Mesenchymal stem cell (in vitro differentiated cells and primary cell): Measurements from ENCODE around the gene STMP1.
"Not testable (repeated sequence)": the region's sequence is repeated elsewhere in the genome, so short reads cannot be mapped to it uniquely, and the experiment has no call there.

Experiments used
- DNase-seq: peaks from one replicate; pipeline ENCODE4 v3.0.0-alpha.2; 2013
- H2AFZ ChIP-seq: one replicate; pipeline ENCODE4 v1.6.1; 2013; ENCODE audit warnings: low read depth, mild to moderate bottlenecking, control low read depth, inconsistent platforms, low read length, moderate library complexity
- H2AK5ac ChIP-seq: 2 replicates; pipeline ENCODE4 v1.6.1; 2013; ENCODE audit warnings: low read length, moderate library complexity, mild to moderate bottlenecking, inconsistent platforms; ENCODE audit not compliant: severe bottlenecking
- H2BK120ac ChIP-seq: one replicate; pipeline ENCODE4 v1.6.1; 2013; ENCODE audit warnings: low read depth, mild to moderate bottlenecking, inconsistent platforms, low read length, moderate library complexity
- H2BK12ac ChIP-seq, 2 experiments: one replicate each; pipeline ENCODE4 v1.6.1; 2013; ENCODE audit warnings: inconsistent platforms in 2 of 2, low read length in 2 of 2, mild to moderate bottlenecking in 2 of 2, moderate library complexity in 2 of 2, control low read depth in 1 of 2
- H2BK15ac ChIP-seq: one replicate; pipeline ENCODE4 v1.6.1; 2013; ENCODE audit warnings: mild to moderate bottlenecking, low read depth, inconsistent platforms; ENCODE audit not compliant: poor library complexity, severe bottlenecking
- H2BK5ac ChIP-seq: 2 replicates; pipeline ENCODE4 v1.6.1; 2013; ENCODE audit warnings: low read depth, mild to moderate bottlenecking, low read length, control low read depth, inconsistent platforms; ENCODE audit not compliant: poor library complexity, severe bottlenecking
- H3K14ac ChIP-seq, 2 experiments: one replicate each; pipeline ENCODE4 v1.6.1; 2013; ENCODE audit warnings: inconsistent platforms in 2 of 2, low read length in 2 of 2, control low read depth in 1 of 2, mild to moderate bottlenecking in 1 of 2, moderate library complexity in 1 of 2
- H3K18ac ChIP-seq, 2 experiments: one replicate each; pipeline ENCODE4 v1.6.1; 2013; ENCODE audit warnings: inconsistent platforms in 2 of 2, low read length in 2 of 2, control low read depth in 1 of 2, low read depth in 1 of 2, mild to moderate bottlenecking in 1 of 2
- H3K23ac ChIP-seq, 2 experiments: one replicate each; pipeline ENCODE4 v1.6.1; 2013; ENCODE audit warnings: inconsistent platforms in 2 of 2, low read length in 2 of 2, mild to moderate bottlenecking in 2 of 2, moderate library complexity in 2 of 2, control low read depth in 1 of 2
- H3K27ac ChIP-seq: 2 replicates; pipeline ENCODE4 v1.5.1; 2013; ENCODE audit warnings: mild to moderate bottlenecking, moderate library complexity, low read length, control low read depth, inconsistent platforms; ENCODE audit not compliant: poor library complexity, severe bottlenecking
- H3K27me3 ChIP-seq, 2 experiments: 2 replicates each; pipeline versions ENCODE4 v1.6.1 to v1.7.0; 2013; ENCODE audit warnings: low read length in 2 of 2, mild to moderate bottlenecking in 2 of 2, moderate library complexity in 2 of 2, control low read depth in 1 of 2, inconsistent platforms in 1 of 2; ENCODE audit not compliant: control insufficient read depth in 1 of 2, insufficient read depth in 1 of 2
- H3K36me3 ChIP-seq, 2 experiments: 2 replicates each; pipeline versions ENCODE4 v1.6.1 to v1.7.0; 2013; ENCODE audit warnings: low read length in 2 of 2, control low read depth in 1 of 2, inconsistent platforms in 1 of 2, low read depth in 1 of 2, mild to moderate bottlenecking in 1 of 2; ENCODE audit not compliant: insufficient read depth in 2 of 2, control insufficient read depth in 1 of 2
- H3K4ac ChIP-seq, 2 experiments: one replicate each; pipeline ENCODE4 v1.6.1; 2013; ENCODE audit warnings: inconsistent platforms in 2 of 2, low read length in 2 of 2, mild to moderate bottlenecking in 2 of 2, moderate library complexity in 2 of 2, control low read depth in 1 of 2, low read depth in 1 of 2
- H3K4me1 ChIP-seq: 2 replicates; pipeline ENCODE4 v1.6.1; 2013; ENCODE audit warnings: low read depth, low read length, control low read depth; ENCODE audit not compliant: control insufficient read depth, insufficient read depth
- H3K4me2 ChIP-seq: 2 replicates; pipeline ENCODE4 v1.6.1; 2013; ENCODE audit warnings: low read length, mild to moderate bottlenecking, inconsistent platforms; ENCODE audit not compliant: poor library complexity, severe bottlenecking
- H3K4me3 ChIP-seq, 2 experiments: 2 replicates each; pipeline versions ENCODE4 v1.5.1 to v1.7.0; 2013; ENCODE audit warnings: low read length in 2 of 2, mild to moderate bottlenecking in 2 of 2, control low read depth in 1 of 2, low read depth in 1 of 2; ENCODE audit not compliant: insufficient read depth in 1 of 2
- H3K79me1 ChIP-seq: replicated peaks from 2 replicates; pipeline ENCODE4 v1.6.1; 2013; ENCODE audit warnings: mild to moderate bottlenecking, control low read depth, low read length, inconsistent platforms; ENCODE audit not compliant: poor library complexity, severe bottlenecking
- H3K9ac ChIP-seq: 2 replicates; pipeline ENCODE4 v1.7.0; 2013; ENCODE audit warnings: mild to moderate bottlenecking, low read length, moderate library complexity
- H3K9me3 ChIP-seq: 2 replicates; pipeline ENCODE4 v1.7.0; 2013; ENCODE audit warnings: mild to moderate bottlenecking, low read length; ENCODE audit not compliant: control insufficient read depth
- H4K8ac ChIP-seq: one replicate; pipeline ENCODE4 v1.6.1; 2013; ENCODE audit warnings: inconsistent platforms, mild to moderate bottlenecking, low read length, moderate library complexity
- H4K91ac ChIP-seq: one replicate; pipeline ENCODE4 v1.6.1; 2013; ENCODE audit warnings: mild to moderate bottlenecking, low read length, inconsistent platforms
- WGBS: methylation state at CpG from one replicate; pipeline ENCODE4 v1.1.7; 2013; ENCODE audit warnings: mixed read lengths; 5-methylcytosine and 5-hydroxymethylcytosine counted together

Gene STMP1

DNA sequence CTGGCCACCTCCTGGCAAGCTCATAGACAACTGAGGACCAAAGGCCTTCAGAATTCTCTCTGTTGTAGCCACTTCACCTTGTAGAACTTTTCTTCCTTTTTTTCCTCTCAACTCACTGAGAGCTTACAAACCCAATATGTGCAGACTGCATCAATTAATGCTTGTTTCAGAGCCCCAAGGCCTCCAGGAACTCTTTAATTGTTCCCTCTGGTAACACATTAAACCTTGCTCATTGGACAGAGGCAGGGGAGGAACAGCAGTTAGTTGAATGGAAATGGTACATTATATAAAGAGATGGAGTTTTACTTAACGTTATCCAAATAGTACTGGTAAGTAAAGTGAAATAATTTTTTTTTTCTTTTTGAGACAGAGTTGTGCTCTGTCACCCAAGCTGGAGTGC, 25.2 kb downstream of the STMP1 start:
- Histone ChIP-seq H3K23ac (no peak overlapping the region), H3K4me2 (no peak overlapping the region), H2AFZ (no peak overlapping the region), H2BK5ac (no peak overlapping the region), H3K9me3 (no peaks in the 10 kb centered on the region), H3K14ac (no peak overlapping the region), H3K36me3 (peaks cover 9 to 79% of the 10 kb centered on the region in 2 experiments), H2BK120ac (no peak overlapping the region), H2AK5ac (no peak overlapping the region), H3K27ac (no peak overlapping the region), H3K18ac (no peak overlapping the region), H3K27me3 (no peaks in the 10 kb centered on the region), H2BK15ac (no peak overlapping the region), H2BK12ac (no peak overlapping the region), H3K9ac (no peak overlapping the region), H3K4ac (no peak overlapping the region), H4K91ac (no peak overlapping the region), H3K79me1 (peaks cover 14% of the 10 kb centered on the region), H3K4me1 (peaks cover 9% of the 10 kb centered on the region), H3K4me3 (no peak overlapping the region), H4K8ac (no peak overlapping the region)
- 0% methylated on average over 1 of the region's 1 CpG for WGBS
- DNase-seq, result no peak

DNA sequence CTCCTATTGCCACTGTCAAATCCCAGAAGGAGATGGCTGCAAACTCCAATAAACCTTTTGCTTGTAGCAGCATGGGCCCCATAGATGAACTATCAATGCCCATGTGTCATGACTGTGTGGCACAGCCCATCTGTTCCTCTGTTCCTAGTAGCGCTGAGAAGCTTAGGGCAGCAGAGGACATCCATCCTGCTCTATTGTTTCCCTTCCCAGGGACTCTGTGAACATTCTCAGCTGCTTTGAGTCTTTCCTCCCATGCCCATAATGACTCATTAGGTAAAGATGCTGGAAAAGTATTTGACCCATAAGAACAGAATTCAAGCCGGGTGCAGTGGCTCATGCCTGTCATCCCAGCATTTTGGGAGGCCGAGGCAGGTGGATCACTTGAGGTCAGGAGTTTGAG, 28.3 kb downstream of the STMP1 start:
- Histone ChIP-seq H3K4ac (no peak overlapping the region), H3K27me3 (no peaks in the 10 kb centered on the region), H2BK5ac (no peak overlapping the region), H3K9me3 (no peaks in the 10 kb centered on the region), H3K79me1 (peaks cover 5% of the 10 kb centered on the region), H2BK15ac (no peak overlapping the region), H3K4me2 (no peak overlapping the region), H3K23ac (no peak overlapping the region), H2AK5ac (no peak overlapping the region), H3K4me1 (peaks cover 4% of the 10 kb centered on the region), H4K91ac (no peak overlapping the region), H3K9ac (no peak overlapping the region), H2BK120ac (no peak overlapping the region), H3K14ac (no peak overlapping the region), H3K4me3 (no peak overlapping the region), H3K27ac (no peak overlapping the region), H4K8ac (no peak overlapping the region), H3K36me3 (peaks cover 6 to 79% of the 10 kb centered on the region in 2 experiments), H2BK12ac (no peak overlapping the region), H3K18ac (no peak overlapping the region), H2AFZ (no peak overlapping the region)
- DNase-seq, result peak; percentile 18
- WGBS, result 68% methylated on average over 3 of the region's 3 CpGs

DNA sequence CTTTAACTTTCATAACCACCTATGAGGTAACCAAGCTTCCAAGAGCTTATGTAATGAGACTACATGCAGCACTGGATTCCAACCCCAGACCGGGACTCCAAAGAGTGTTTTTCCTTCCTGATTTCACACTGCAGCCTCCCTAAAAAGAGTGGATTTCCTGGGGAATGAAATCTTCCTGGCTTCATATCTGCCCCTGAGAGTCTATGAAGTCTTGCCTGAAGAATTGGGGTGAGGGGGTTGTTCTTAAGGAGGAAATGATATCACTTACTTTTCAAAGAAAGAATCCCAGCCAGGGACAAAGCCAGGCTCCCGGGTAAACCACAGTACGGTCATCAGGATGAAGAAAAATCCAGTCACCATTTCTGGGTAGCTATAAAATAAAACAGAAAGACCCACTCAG, 29.7 kb downstream of the STMP1 start:
- Histone ChIP-seq H3K4me2 (no peak overlapping the region), H3K9ac (no peak overlapping the region), H2BK120ac (no peak overlapping the region), H3K14ac (no peak overlapping the region), H4K91ac (no peak overlapping the region), H3K36me3 (peaks cover 5 to 72% of the 10 kb centered on the region in 2 experiments), H2BK5ac (no peak overlapping the region), H3K79me1 (peaks cover 5% of the 10 kb centered on the region), H3K18ac (no peak overlapping the region), H3K4ac (no peak overlapping the region), H2AK5ac (no peak overlapping the region), H2BK15ac (no peak overlapping the region), H3K4me3 (no peak overlapping the region), H3K27me3 (no peaks in the 10 kb centered on the region), H2AFZ (no peak overlapping the region), H3K27ac (no peak overlapping the region), H4K8ac (no peak overlapping the region), H3K23ac (no peak overlapping the region), H3K4me1 (peaks cover 4% of the 10 kb centered on the region), H3K9me3 (no peaks in the 10 kb centered on the region), H2BK12ac (no peak overlapping the region)
- DNase-seq, result no peak
- WGBS, result 81% methylated on average over 2 of the region's 3 CpGs

DNA sequence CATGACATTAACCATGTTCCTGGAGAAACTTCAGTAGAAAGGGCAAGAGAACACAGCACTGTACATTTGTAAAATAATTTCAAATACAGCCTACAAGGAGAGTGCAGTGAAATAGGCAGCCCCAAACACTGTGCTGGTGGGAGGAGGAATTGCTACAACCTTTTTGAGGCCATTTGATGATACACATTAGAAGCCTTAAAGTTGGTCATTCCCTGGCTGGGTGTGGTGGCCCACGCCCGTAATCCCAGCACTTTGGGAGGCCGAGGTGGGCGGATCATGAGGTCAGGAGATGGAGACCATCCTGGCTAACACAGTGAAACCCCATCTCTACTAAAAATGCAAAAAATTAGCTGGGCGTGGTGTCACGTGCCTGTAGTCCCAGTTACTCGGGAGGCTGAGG, 30.3 kb downstream of the STMP1 start:
- H2AFZ ChIP-seq, result not testable (repeated sequence)
- 98% methylated on average over 7 of the region's 7 CpGs for WGBS

More for the DNA sequence above, 30.3 kb downstream of the STMP1 start:
- not testable (repeated sequence) for H3K14ac ChIP-seq, H2BK15ac ChIP-seq, H3K9ac ChIP-seq, H3K4ac ChIP-seq, H3K4me3 ChIP-seq, H3K23ac ChIP-seq, H2BK5ac ChIP-seq, H2BK12ac ChIP-seq, H3K27me3 ChIP-seq, H4K8ac ChIP-seq, H3K9me3 ChIP-seq, H3K79me1 ChIP-seq, H2BK120ac ChIP-seq, H3K27ac ChIP-seq, DNase-seq, H4K91ac ChIP-seq, H3K4me2 ChIP-seq, H3K4me1 ChIP-seq, H2AK5ac ChIP-seq, H3K18ac ChIP-seq
- peaks cover 5 to 67% of the 10 kb centered on the region in 2 experiments for H3K36me3 ChIP-seq
